Mesothelial cell of epicardium (in vitro differentiated cells): ENCODE data around the gene FBXO24. TPM values are rescaled to one million over a fixed set of nuclear protein-coding genes. Genes with fewer than 3 reads are reported as not detected.

Experiments
- DNase-seq, 2 experiments: peaks; one replicate each; pipeline ENCODE4 v3.0.0; 2021; ENCODE audit warnings: low spot score in 2 of 2; ENCODE audit not compliant: unreplicated experiment in 2 of 2
- H3K27ac Mint-ChIP-seq: 2 replicates; pipeline ENCODE4 v1.8.0; 2021; ENCODE audit warnings: mixed read lengths
- H3K27me3 Mint-ChIP-seq: 2 replicates; pipeline ENCODE4 v1.8.0; 2021; ENCODE audit warnings: low read depth, mixed read lengths
- H3K36me3 Mint-ChIP-seq: 2 replicates; pipeline ENCODE4 v1.8.0; 2021; ENCODE audit warnings: mixed read lengths
- H3K4me1 Mint-ChIP-seq: 2 replicates; pipeline ENCODE4 v1.8.0; 2021; ENCODE audit warnings: mixed read lengths
- H3K4me3 Mint-ChIP-seq: 2 replicates; pipeline ENCODE4 v1.8.0; 2021; ENCODE audit warnings: mild to moderate bottlenecking, moderate library complexity, mixed read lengths
- H3K9me3 Mint-ChIP-seq: 2 replicates; pipeline ENCODE4 v1.8.0; 2021; ENCODE audit warnings: mixed read lengths
- CTCF ChIP-seq: fragments of 200-600 bp; sonication (generic); IDR thresholded peaks from one replicate; pipeline ENCODE4 v1.5.0; 2021; ENCODE audit warnings: antibody characterized with exemption; ENCODE audit not compliant: unreplicated experiment
- total RNA-seq: library from RNA; stranded (reverse); gene quantifications from 3 replicates; pipeline ENCODE4 v1.2.1, GENCODE V29; 2021

FBXO24 gene
- total RNA-seq, 1 donor from 2014 or later = 0.54 TPM

GRCh38 chr7:100602889-100603725 lies 17.0 kb downstream of the FBXO24 start:
- DNase-seq = peak; percentile 77 to 86
- Mint-ChIP-seq H3K9me3 (no peaks in the 10 kb centered on the region), H3K4me1 (peaks cover 47% of the 10 kb centered on the region), H3K27ac (peak overlapping the region; percentile 99), H3K4me3 (peak overlapping the region; percentile 82), H3K36me3 (peaks cover 12% of the 10 kb centered on the region), H3K27me3 (no peaks in the 10 kb centered on the region)
- no peak for TF ChIP-seq CTCF

GRCh38 chr7:100603726-100604027 lies 17.5 kb downstream of the FBXO24 start:
- no peaks in the 10 kb centered on the region for H3K27me3 Mint-ChIP-seq
- peaks cover 12% of the 10 kb centered on the region for H3K36me3 Mint-ChIP-seq
- DNase-seq = peak in 1 of 2 experiments; percentile 59
- peak overlapping the region; percentile 82 for H3K4me3 Mint-ChIP-seq
- no peak for TF ChIP-seq CTCF
- H3K27ac Mint-ChIP-seq = peak overlapping the region; percentile 99
- no peaks in the 10 kb centered on the region for H3K9me3 Mint-ChIP-seq
- peaks cover 43% of the 10 kb centered on the region for H3K4me1 Mint-ChIP-seq

GRCh38 chr7:100604028-100604975 lies 18.2 kb downstream of the FBXO24 start:
- peak; percentile 67 to 81 for DNase-seq
- no peaks in the 10 kb centered on the region for H3K9me3 Mint-ChIP-seq
- peaks cover 12% of the 10 kb centered on the region for H3K36me3 Mint-ChIP-seq
- H3K27ac Mint-ChIP-seq = peak overlapping the region; percentile 99
- peak overlapping the region; percentile 82 for H3K4me3 Mint-ChIP-seq
- no peak for TF ChIP-seq CTCF
- H3K4me1 Mint-ChIP-seq = peaks cover 43% of the 10 kb centered on the region
- H3K27me3 Mint-ChIP-seq = no peaks in the 10 kb centered on the region

GRCh38 chr7:100604976-100605911 lies 19.1 kb downstream of the FBXO24 start:
- no peak for TF ChIP-seq CTCF
- Mint-ChIP-seq H3K4me3 (peak overlapping the region; percentile 78), H3K27ac (peak overlapping the region; percentile 80), H3K27me3 (no peaks in the 10 kb centered on the region), H3K9me3 (no peaks in the 10 kb centered on the region), H3K4me1 (peaks cover 38% of the 10 kb centered on the region), H3K36me3 (peaks cover 14% of the 10 kb centered on the region)
- peak in 1 of 2 experiments; percentile 57 for DNase-seq

DNA sequence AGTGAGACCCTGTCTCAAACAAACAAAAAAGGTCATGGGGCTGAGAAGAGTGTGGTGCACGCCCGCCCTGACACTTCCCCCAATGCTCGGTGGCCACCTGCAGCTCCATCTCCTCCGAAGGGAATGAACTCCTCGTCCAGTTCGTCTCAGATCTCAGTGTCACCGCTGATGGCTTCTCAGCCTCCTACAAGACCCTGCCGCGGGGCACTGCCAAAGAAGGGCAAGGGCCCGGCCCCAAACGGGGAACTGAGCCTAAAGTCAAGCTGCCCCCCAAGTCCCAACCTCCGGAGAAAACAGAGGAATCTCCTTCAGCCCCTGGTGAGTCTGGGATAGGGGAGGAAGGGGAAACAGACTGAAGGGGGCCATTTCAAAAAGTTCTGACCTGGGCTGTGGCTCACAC lies 20.2 kb downstream of the FBXO24 start:
- no peak for TF ChIP-seq CTCF
- no peaks in the 10 kb centered on the region for H3K9me3 Mint-ChIP-seq
- no peak for DNase-seq
- peak overlapping the region; percentile 78 for H3K4me3 Mint-ChIP-seq
- H3K27ac Mint-ChIP-seq = no peak overlapping the region
- H3K36me3 Mint-ChIP-seq = peaks cover 14% of the 10 kb centered on the region
- H3K27me3 Mint-ChIP-seq = no peaks in the 10 kb centered on the region
- H3K4me1 Mint-ChIP-seq = peaks cover 33% of the 10 kb centered on the region
